ENCODE results near the gene ATP4B. TPM values are rescaled to one million over a fixed set of nuclear protein-coding genes. Genes with fewer than 3 reads are reported as not detected.

ATP4B gene
- total and polyA plus RNA-seq, 2 of the 8 experiments (the other 6 are each of a cell fraction or from before 2014, with no cell fraction given) = 0.05 TPM; not detected in 1

DNA sequence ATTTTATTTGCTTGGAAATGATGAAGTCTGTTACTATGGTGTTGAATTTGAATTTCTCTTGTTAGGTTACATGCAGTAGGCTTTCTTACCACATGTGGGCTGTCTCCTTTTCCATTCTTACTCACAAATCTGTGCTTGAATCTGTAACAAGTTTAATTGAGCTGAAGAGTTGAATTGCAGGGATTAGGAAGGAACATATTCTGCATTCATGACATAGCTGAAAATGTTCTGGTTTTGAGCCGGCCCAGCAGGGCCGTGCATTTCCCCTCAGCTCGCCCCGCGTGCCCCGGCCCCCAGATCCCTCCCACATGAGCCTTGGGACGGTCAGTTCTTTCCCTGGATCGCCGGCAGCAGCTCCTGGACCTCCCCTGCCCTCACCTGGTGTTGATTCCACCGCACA, 45.4 kb downstream of the ATP4B start:
- TF ChIP-seq SP2 (IDR thresholded peaks at IDR 0.05; ENCODE audit: low read length) = no peak
- no peak for TF ChIP-seq CBX5 (IDR thresholded peaks at IDR 0.05; ENCODE audit: low read depth, low read length)
- TF ChIP-seq POLR2A (IDR thresholded peaks at IDR 0.05; ENCODE audit: control extremely low read depth in 1 of 2, low read depth in 2 of 2, low read length in 2 of 2) = no peak
- Histone ChIP-seq H2BK15ac (ENCODE audit: low read length) (no peak overlapping the region), H2BK12ac (ENCODE audit: low read depth, low read length) (no peak overlapping the region), H3K9ac (replicated peaks in 1 of 4; ENCODE audit: extremely low read depth in 1 of 4, low read depth in 3 of 4, low read length in 3 of 4) (no peak overlapping the region), H4K5ac (ENCODE audit: insufficient read length, low read depth, low read length) (no peak overlapping the region), H3K23me2 (ENCODE audit: low read depth, low read length) (peaks cover 10% of the 10 kb centered on the region), H2BK20ac (ENCODE audit: low read length) (no peak overlapping the region), H3K56ac (replicated peaks; ENCODE audit: insufficient read length, low read depth, low read length) (no peak overlapping the region), H3K9me3 (ENCODE audit: insufficient read depth in 2 of 2, low read depth in 1 of 2, low read length in 1 of 2) (no peaks in the 10 kb centered on the region), H3K79me1 (ENCODE audit: low read depth, low read length) (peaks cover 40% of the 10 kb centered on the region), H2AFZ (ENCODE audit: low read length) (no peak overlapping the region), H3K23ac (ENCODE audit: insufficient read length) (no peak overlapping the region), H3K27me3 (replicated peaks in 1 of 4; ENCODE audit: control insufficient read depth in 3 of 4, extremely low read depth in 1 of 4, insufficient read depth in 3 of 4, low read length in 3 of 4) (no peaks in the 10 kb centered on the region; a peak in 1 of 7 replicates), H2BK120ac (replicated peaks; ENCODE audit: low read depth, low read length) (no peak overlapping the region), H3K27ac (ENCODE audit: low read depth, low read length) (no peak overlapping the region), H4K20me1 (replicated peaks in 1 of 2; ENCODE audit: control insufficient read depth in 1 of 2, insufficient read depth in 2 of 2, low read length in 2 of 2) (peaks cover 2 to 28% of the 10 kb centered on the region in 2 experiments), H2AK5ac (ENCODE audit: low read depth, low read length) (no peak overlapping the region), H3K18ac (ENCODE audit: extremely low read depth, low read length) (no peak overlapping the region), H4K8ac (ENCODE audit: extremely low read depth, insufficient read depth, low read length) (no peak overlapping the region), H2BK5ac (ENCODE audit: low read depth, low read length) (no peak overlapping the region), H3K4me3 (ENCODE audit: extremely low read depth in 1 of 4, insufficient read depth in 2 of 4, low read depth in 3 of 4, low read length in 4 of 4) (no peak overlapping the region), H3K4me2 (ENCODE audit: insufficient read depth in 1 of 2, low read depth in 2 of 2, low read length in 2 of 2) (no peak overlapping the region), H3K4ac (replicated peaks; ENCODE audit: insufficient read length, low read depth, low read length) (no peak overlapping the region), H3K14ac (ENCODE audit: insufficient read length) (no peak overlapping the region), H3K4me1 (replicated peaks in 1 of 4; ENCODE audit: control insufficient read depth in 3 of 4, insufficient read depth in 4 of 4, low read length in 3 of 4) (peaks cover 5 to 14% (median 10%) of the 10 kb centered on the region in 4 experiments), H4K91ac (replicated peaks; ENCODE audit: insufficient read length, low read length) (no peak overlapping the region), H3K36me3 (ENCODE audit: control insufficient read depth in 2 of 4, insufficient read depth in 4 of 4, low read length in 3 of 4) (peaks cover 2 to 13% (median 4%) of the 10 kb centered on the region in 4 experiments; a peak in 4 of 8 replicates), H3K79me2 (ENCODE audit: control insufficient read depth in 1 of 2, insufficient read depth in 2 of 2, low read length in 2 of 2) (peaks cover 7 to 72% of the 10 kb centered on the region in 2 experiments)
- ChIA-PET POLR2A (ENCODE audit: partially characterized antibody) (interaction anchor here (0.8 to 2.1 kb wide), 2 partner anchors 9 to 16 kb away, joined by 3 to 6 read pairs; no protein-coding TSS in a partner anchor), CTCF (ENCODE audit: partially characterized antibody) (no interaction called here)
- no peak for FAIRE-seq
- WGBS, 2 experiments (ENCODE audit: extremely low coverage in 1 of 2, insufficient coverage in 1 of 2, insufficient read length in 1 of 2, insufficient replicate concordance in 2 of 2, low coverage in 1 of 2, low lambda C conversion rate in 2 of 2, missing lambda C conversion rate in 1 of 2) = 91% methylated on average over 9 of the region's 10 CpGs; no CpG with 5 or more reads in 1 of the 2 experiments
- no peak for DNase-seq (ENCODE audit: low read depth in 1 of 2, low spot score in 2 of 2)

Measured in H1 (cell line).